ENCODE data around the gene MRAP.
A peak's percentile ranks its signal among the peaks of the same experiment; 100 is the strongest.
"Not testable (repeated sequence)": the region's sequence is repeated elsewhere in the genome, so short reads cannot be mapped to it uniquely, and the experiment has no call there.

The MRAP gene

DNA sequence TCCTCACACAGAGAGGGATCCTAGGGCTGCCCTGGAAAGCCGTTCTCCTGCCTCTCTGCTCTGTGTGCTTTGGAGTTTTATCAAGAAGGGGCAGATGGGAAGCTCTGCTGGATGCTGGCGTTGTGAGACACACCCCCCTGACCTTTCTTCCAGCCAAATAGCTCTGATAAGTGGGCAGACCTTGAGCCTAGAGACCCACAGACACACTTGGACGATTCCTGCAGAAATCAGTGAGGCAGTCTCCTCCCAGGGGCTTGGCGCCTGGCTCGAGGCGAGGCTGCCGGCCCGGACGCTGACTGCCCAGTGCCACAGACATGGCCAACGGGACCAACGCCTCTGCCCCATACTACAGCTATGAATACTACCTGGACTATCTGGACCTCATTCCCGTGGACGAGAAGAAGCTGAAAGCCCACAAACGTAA lies at the start of gene MRAP:
TSS of gene MRAP (plus strand) at position 198 of the 424 bp plus-strand sequence. CDS start at position 315, 117 bp downstream.
- DNase-seq (ENCODE audit: extremely low spot score, insufficient read length, low read depth) (no peak), FAIRE-seq (no peak)

- no peak for DNase-seq (ENCODE audit: extremely low spot score, insufficient read length, low read depth)
- FAIRE-seq, result no peak
These were observed 49.0 kb upstream of the MRAP start for GRCh38 chr21:32249511-32250280.

DNA sequence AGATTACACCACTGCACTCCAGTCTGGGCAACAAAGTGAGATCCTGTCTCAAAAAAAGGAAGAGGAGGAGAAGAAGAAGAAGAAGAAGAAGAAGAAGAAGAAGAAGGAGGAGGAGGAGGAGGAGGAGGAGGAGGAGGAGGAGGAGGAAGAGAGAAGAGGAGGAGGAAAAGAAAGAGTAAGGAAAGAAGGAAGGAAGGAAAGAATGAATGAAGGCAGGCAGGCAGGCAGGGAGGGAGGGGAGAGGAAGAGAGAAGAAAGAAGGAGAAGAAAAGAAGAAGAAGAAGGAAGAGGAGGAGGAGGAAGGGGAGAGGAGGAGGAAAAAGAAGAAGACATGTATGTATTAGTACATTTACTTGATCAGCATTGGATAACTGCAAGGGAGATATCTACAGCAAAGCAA lies 46.5 kb upstream of the MRAP start:
- DNase-seq (ENCODE audit: extremely low spot score, insufficient read length, low read depth), result no peak

GRCh38 chr21:32253215-32253641 lies 45.4 kb upstream of the MRAP start:
- FAIRE-seq, result no peak

More for the DNA sequence above, 46.5 kb upstream of the MRAP start:
- no peak for FAIRE-seq

DNA sequence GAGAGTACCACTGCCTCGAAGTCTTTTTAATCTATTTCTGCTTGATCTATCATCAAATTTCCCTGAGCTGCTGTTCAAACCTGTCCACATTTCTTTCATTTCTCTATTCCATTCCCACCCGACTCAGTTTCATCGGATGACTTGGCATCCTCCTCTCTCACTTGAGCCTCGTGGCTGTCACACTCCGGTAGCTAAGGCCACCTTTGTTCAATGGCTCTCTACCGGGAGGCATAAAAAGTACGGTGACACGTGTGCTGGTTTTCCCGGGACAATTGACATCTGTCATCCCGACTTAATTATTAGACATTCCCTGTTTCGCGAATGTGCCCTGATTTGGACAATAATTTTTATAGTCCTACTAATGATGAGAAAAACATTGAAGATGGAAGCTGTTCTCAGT lies 42.4 kb upstream of the MRAP start:
- no peak for FAIRE-seq
- no peak for DNase-seq (ENCODE audit: extremely low spot score, insufficient read length, low read depth)

More at GRCh38 chr21:32253215-32253641, 45.4 kb upstream of the MRAP start:
- DNase-seq (ENCODE audit: extremely low spot score, insufficient read length, low read depth), result no peak

GRCh38 chr21:32256873-32257620 lies 41.6 kb upstream of the MRAP start:
- no peak for FAIRE-seq
- DNase-seq (ENCODE audit: extremely low spot score, insufficient read length, low read depth), result no peak

- DNase-seq (ENCODE audit: extremely low spot score, insufficient read length, low read depth), result peak; percentile 12
- peak; percentile 75 for FAIRE-seq
These were observed 40.5 kb upstream of the MRAP start for GRCh38 chr21:32257962-32258785.

GRCh38 chr21:32258786-32259048 lies 39.9 kb upstream of the MRAP start:
- not testable (repeated sequence) for FAIRE-seq; DNase-seq (ENCODE audit: extremely low spot score, insufficient read length, low read depth)

DNA sequence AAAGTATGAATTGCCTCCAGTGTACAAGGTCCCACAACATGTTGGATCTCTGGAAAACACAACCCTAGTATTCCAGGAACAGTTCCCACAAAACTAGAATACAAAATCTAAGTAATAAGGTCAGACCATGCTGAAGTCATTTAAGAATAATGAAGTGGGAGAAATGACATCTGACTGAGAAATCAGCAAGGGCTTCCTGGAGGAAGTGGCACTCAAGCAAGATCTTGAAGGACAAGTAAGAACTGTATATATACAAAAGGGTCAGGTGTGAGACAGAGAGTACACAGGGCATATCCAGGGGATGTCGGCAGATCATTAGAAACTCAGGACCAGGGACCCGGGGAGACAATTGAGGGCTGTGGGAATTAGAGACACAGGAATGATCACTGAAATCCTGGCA lies 38.5 kb upstream of the MRAP start:
- FAIRE-seq (no peak), DNase-seq (ENCODE audit: extremely low spot score, insufficient read length, low read depth) (no peak)

DNA sequence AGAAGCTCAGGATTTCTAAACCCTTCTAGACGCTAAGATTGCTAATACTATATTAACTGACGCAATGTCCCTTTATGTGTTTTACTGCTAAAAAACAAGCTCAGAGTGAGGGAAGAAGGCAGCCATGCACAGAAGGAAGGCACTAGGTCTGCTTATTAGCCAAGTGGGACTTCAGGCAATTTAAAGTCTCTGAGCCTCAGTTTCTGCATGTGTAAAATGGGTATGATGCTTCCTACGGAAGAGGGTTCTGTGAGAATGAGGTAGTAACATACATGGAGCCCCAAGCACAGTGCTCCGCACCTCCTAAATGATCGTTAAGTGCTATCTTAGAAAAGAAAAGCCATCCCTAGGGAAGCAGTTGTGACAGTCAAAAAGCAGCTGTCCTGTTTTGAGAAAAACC lies 36.7 kb upstream of the MRAP start:
- FAIRE-seq, result no peak
- no peak for DNase-seq (ENCODE audit: extremely low spot score, insufficient read length, low read depth)

DNA sequence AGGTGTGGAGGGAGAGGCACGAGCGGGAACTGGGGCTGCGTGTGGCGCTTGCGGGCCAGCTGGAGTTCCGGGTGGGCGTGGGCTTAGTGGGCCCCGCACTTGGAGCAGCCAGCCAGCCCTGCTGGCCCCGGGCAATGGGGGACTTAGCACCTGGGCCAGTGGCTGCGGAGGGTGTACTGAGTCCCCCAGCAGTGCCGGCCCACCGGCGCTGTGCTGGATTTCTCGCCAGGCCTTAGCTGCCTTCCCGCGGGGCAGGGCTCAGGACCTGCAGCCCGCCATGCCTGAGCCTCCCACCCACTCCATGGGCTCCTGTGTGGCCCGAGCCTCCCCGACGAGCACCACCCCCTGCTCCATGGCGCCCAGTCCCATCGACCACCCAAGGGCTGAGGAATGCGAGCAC lies 33.3 kb upstream of the MRAP start:
- FAIRE-seq; DNase-seq (ENCODE audit: extremely low spot score, insufficient read length, low read depth): not testable (repeated sequence)

GRCh38 chr21:32270748-32271147 lies 27.9 kb upstream of the MRAP start:
- FAIRE-seq (no peak), DNase-seq (ENCODE audit: extremely low spot score, insufficient read length, low read depth) (no peak)

DNA sequence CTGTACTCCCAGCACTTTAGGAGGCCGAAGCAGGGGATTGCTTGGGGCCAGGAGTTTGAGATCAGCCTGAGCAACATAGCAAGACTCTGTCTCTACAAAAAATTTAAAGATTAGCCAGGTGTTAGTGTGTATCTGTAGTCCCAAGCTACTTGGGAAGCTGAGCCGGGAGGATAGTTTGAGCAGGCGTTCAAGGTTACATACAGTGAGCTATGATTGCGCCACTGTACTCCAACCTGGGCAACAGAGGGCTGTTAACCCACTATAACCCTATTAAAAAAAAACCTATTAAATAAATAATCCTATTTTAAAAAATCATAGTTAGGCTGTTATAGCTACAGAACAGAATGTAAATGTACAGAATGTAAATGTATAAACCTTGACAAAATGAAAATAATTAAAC lies 22.0 kb upstream of the MRAP start:
- DNase-seq (ENCODE audit: extremely low spot score, insufficient read length, low read depth) (no peak), FAIRE-seq (no peak)

DNA sequence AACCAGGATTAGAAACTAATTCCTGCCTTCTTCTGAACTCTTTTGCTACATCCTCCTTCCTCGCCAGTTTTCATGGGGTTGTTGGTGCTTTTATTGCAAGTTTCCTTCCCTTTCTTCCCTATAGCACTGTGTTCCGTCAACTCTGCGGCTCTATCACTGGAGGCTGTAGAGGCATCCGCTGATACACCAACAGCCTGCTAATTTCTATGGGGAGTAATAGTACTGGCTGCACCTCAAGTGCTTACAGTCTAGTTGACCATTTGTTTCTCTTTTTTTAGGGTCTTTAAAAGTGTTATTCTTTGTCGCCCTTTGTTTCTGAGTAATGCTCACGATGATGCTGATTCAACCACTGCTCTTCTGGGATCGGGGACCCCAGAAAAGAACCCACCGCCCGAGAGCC lies 20.6 kb upstream of the MRAP start:
- no peak for FAIRE-seq
- no peak for DNase-seq (ENCODE audit: extremely low spot score, insufficient read length, low read depth)

GRCh38 chr21:32278518-32279376 lies 19.9 kb upstream of the MRAP start, which contains the start of gene MIS18A:
MIS18A (minus strand) TSS chr21:32279049; CDS start chr21:32279014, 35 bp downstream.
- peak; percentile 93 for FAIRE-seq

GRCh38 chr21:32279377-32279680 lies 19.3 kb upstream of the MRAP start:
- no peak for FAIRE-seq
- no peak for DNase-seq (ENCODE audit: extremely low spot score, insufficient read length, low read depth)

More at GRCh38 chr21:32278518-32279376, 19.9 kb upstream of the MRAP start, which contains the start of gene MIS18A:
- peak; percentile 92 for DNase-seq (ENCODE audit: extremely low spot score, insufficient read length, low read depth)

GRCh38 chr21:32281531-32281930 lies 17.1 kb upstream of the MRAP start:
- FAIRE-seq (no peak), DNase-seq (ENCODE audit: extremely low spot score, insufficient read length, low read depth) (no peak)

GRCh38 chr21:32282992-32283391 lies 15.7 kb upstream of the MRAP start:
- FAIRE-seq (no peak), DNase-seq (ENCODE audit: extremely low spot score, insufficient read length, low read depth) (no peak)

GRCh38 chr21:32285476-32285875 lies 13.2 kb upstream of the MRAP start:
- FAIRE-seq (no peak), DNase-seq (ENCODE audit: extremely low spot score, insufficient read length, low read depth) (no peak)

GRCh38 chr21:32297449-32297848 lies 1.2 kb upstream of the MRAP start:
- DNase-seq (ENCODE audit: extremely low spot score, insufficient read length, low read depth), result no peak
- FAIRE-seq, result no peak
